H9 (cell line): ENCODE results near the gene TMEM59L. TPM values are rescaled to one million over a fixed set of nuclear protein-coding genes. Genes with fewer than 3 reads are reported as not detected.

Experiments
- DNase-seq: peaks from one replicate; pipeline ENCODE4 v3.0.0-alpha.2; 2017
- H2AFZ ChIP-seq: one replicate; pipeline ENCODE4 v1.6.1; 2013; ENCODE audit warnings: mild to moderate bottlenecking, low read length, control low read depth, moderate library complexity
- H2AK5ac ChIP-seq: 2 replicates; pipeline ENCODE4 v1.6.1; 2013; ENCODE audit warnings: low read length, control low read depth, mixed read lengths; ENCODE audit not compliant: insufficient read length
- H2BK120ac ChIP-seq: one replicate; pipeline ENCODE4 v1.6.1; 2013; ENCODE audit warnings: low read depth, mild to moderate bottlenecking, low read length, control low read depth, inconsistent platforms; ENCODE audit not compliant: poor library complexity, severe bottlenecking
- H2BK12ac ChIP-seq: 2 replicates; pipeline ENCODE4 v1.6.1; 2013; ENCODE audit warnings: low read length, control low read depth, mixed read lengths, low read depth; ENCODE audit not compliant: insufficient read length
- H2BK15ac ChIP-seq: 2 replicates; pipeline ENCODE4 v1.6.1; 2013; ENCODE audit warnings: low read depth, low read length, control low read depth
- H2BK20ac ChIP-seq: one replicate; pipeline ENCODE4 v1.6.1; 2013; ENCODE audit warnings: low read depth, mild to moderate bottlenecking, low read length, control low read depth, inconsistent platforms; ENCODE audit not compliant: poor library complexity, severe bottlenecking
- H2BK5ac ChIP-seq: 2 replicates; pipeline ENCODE4 v1.6.1; 2013; ENCODE audit warnings: low read length, control low read depth, mixed read lengths; ENCODE audit not compliant: insufficient read length
- H3K14ac ChIP-seq: 2 replicates; pipeline ENCODE4 v1.6.1; 2013; ENCODE audit warnings: low read length, control low read depth; ENCODE audit not compliant: insufficient read depth
- H3K18ac ChIP-seq: 2 replicates; pipeline ENCODE4 v1.6.1; 2013; ENCODE audit warnings: low read depth, mild to moderate bottlenecking, mixed read lengths, low read length, control low read depth; ENCODE audit not compliant: insufficient read length
- H3K23ac ChIP-seq: 2 replicates; pipeline ENCODE4 v1.6.1; 2013; ENCODE audit warnings: low read length, control low read depth, mixed read lengths, low read depth; ENCODE audit not compliant: insufficient read length
- H3K23me2 ChIP-seq: 2 replicates; pipeline ENCODE4 v1.6.1; 2013; ENCODE audit warnings: low read depth, mild to moderate bottlenecking, mixed read lengths, low read length, control low read depth; ENCODE audit not compliant: insufficient read length, poor library complexity, severe bottlenecking
- H3K27ac ChIP-seq: 2 replicates; pipeline ENCODE4 v1.5.1; 2013; ENCODE audit warnings: low read length, control low read depth, mixed read lengths, low read depth; ENCODE audit not compliant: insufficient read length
- H3K27me3 ChIP-seq: 2 replicates; pipeline ENCODE4 v1.6.1; 2013; ENCODE audit warnings: low read length, control low read depth, inconsistent platforms; ENCODE audit not compliant: insufficient read depth
- H3K4ac ChIP-seq: 2 replicates; pipeline ENCODE4 v1.6.1; 2013; ENCODE audit warnings: low read depth, mild to moderate bottlenecking, control low read depth, inconsistent platforms, low read length, moderate library complexity
- H3K4me1 ChIP-seq: 2 replicates; pipeline ENCODE4 v1.6.1; 2013; ENCODE audit warnings: low read length, control low read depth, inconsistent platforms; ENCODE audit not compliant: insufficient read depth
- H3K4me2 ChIP-seq: 2 replicates; pipeline ENCODE4 v1.6.1; 2013; ENCODE audit warnings: low read length, control low read depth, mixed read lengths; ENCODE audit not compliant: insufficient read length, insufficient read depth
- H3K56ac ChIP-seq: 2 replicates; pipeline ENCODE4 v1.6.1; 2013; ENCODE audit warnings: low read depth, mild to moderate bottlenecking, mixed read lengths, low read length, control low read depth; ENCODE audit not compliant: insufficient read length
- H3K79me1 ChIP-seq: 2 replicates; pipeline ENCODE4 v1.6.1; 2013; ENCODE audit warnings: low read depth, mild to moderate bottlenecking, moderate library complexity, low read length, control low read depth, inconsistent platforms; ENCODE audit not compliant: insufficient read depth, poor library complexity, severe bottlenecking
- H3K79me2 ChIP-seq: 2 replicates; pipeline ENCODE4 v1.6.1; 2013; ENCODE audit warnings: low read length, control low read depth, inconsistent platforms; ENCODE audit not compliant: insufficient read depth
- H3K9ac ChIP-seq: 2 replicates; pipeline ENCODE4 v1.6.1; 2013; ENCODE audit warnings: low read length, control low read depth, mixed read lengths; ENCODE audit not compliant: insufficient read length; ENCODE audit errors: extremely low read depth
- H3K9me3 ChIP-seq: one replicate; pipeline ENCODE4 v1.6.1; 2013; ENCODE audit warnings: low read depth, low read length, inconsistent platforms; ENCODE audit not compliant: control insufficient read depth
- H3T11ph ChIP-seq: one replicate; pipeline ENCODE4 v1.6.1; 2013; ENCODE audit warnings: mild to moderate bottlenecking, low read length, control low read depth, inconsistent platforms
- H4K20me1 ChIP-seq: one replicate; pipeline ENCODE4 v1.6.1; 2013; ENCODE audit not compliant: control insufficient read depth, insufficient read length, insufficient read depth
- H4K5ac ChIP-seq: 2 replicates; pipeline ENCODE4 v1.6.1; 2013; ENCODE audit warnings: low read depth, mild to moderate bottlenecking, mixed read lengths, low read length, control low read depth; ENCODE audit not compliant: insufficient read length
- H4K8ac ChIP-seq: replicated peaks from 2 replicates; pipeline ENCODE4 v1.6.1; 2013; ENCODE audit warnings: low read length, control low read depth, mixed read lengths, low read depth; ENCODE audit not compliant: insufficient read length
- H4K91ac ChIP-seq: 2 replicates; pipeline ENCODE4 v1.6.1; 2013; ENCODE audit warnings: low read depth, mild to moderate bottlenecking, moderate library complexity, mixed read lengths, low read length, control low read depth; ENCODE audit not compliant: insufficient read length
- H3K27ac Mint-ChIP-seq, 3 experiments: 2 replicates in 2 of 3; 3 replicates in 1 of 3; pipeline ENCODE4 v1.8.0; 2020 to 2021; ENCODE audit warnings: mixed read lengths in 3 of 3, mild to moderate bottlenecking in 1 of 3, moderate library complexity in 1 of 3
- H3K27me3 Mint-ChIP-seq: 2 replicates; pipeline ENCODE4 v1.8.0; 2021; ENCODE audit warnings: low read depth, mild to moderate bottlenecking, moderate library complexity, mixed read lengths
- H3K36me3 Mint-ChIP-seq, 3 experiments: 2 replicates in 2 of 3; 3 replicates in 1 of 3; pipeline ENCODE4 v1.8.0; 2020 to 2021; ENCODE audit warnings: low read depth in 3 of 3, mixed read lengths in 3 of 3; ENCODE audit not compliant: insufficient read depth in 1 of 3
- H3K4me1 Mint-ChIP-seq, 2 experiments: 2 replicates each; pipeline ENCODE4 v1.8.0; 2020; ENCODE audit warnings: mixed read lengths in 2 of 2
- H3K4me3 Mint-ChIP-seq, 2 experiments: 2 replicates in 1 of 2; 3 replicates in 1 of 2; pipeline ENCODE4 v1.8.0; 2020 to 2021; ENCODE audit warnings: mild to moderate bottlenecking in 2 of 2, mixed read lengths in 2 of 2, moderate library complexity in 1 of 2
- H3K9me3 Mint-ChIP-seq, 2 experiments: 2 replicates in 1 of 2; 3 replicates in 1 of 2; pipeline ENCODE4 v1.8.0; 2020; ENCODE audit warnings: mild to moderate bottlenecking in 2 of 2, mixed read lengths in 2 of 2, moderate library complexity in 1 of 2
- WGBS: extraction: QIAGEN DNeasy Blood & Tissue Kit; methylation state at CpG from one replicate; pipeline ENCODE4 v1.1.7; 2013; ENCODE audit warnings: missing lambda C conversion rate, low lambda C conversion rate, mixed read lengths; ENCODE audit not compliant: insufficient read length; ENCODE audit errors: extremely low coverage; 5-methylcytosine and 5-hydroxymethylcytosine counted together
- total RNA-seq: library from RNA; stranded (reverse); gene quantifications from 2 replicates; pipeline ENCODE4 v1.2.1, GENCODE V29; 2021
- TF ChIP-seq, protein P1 (sequence below): fragments of 200-600 bp; sonication (generic); conservative IDR thresholded peaks from 3 replicates; pipeline ENCODE4 v1.8.0; 2021; ENCODE audit warnings: antibody characterized with exemption, mild to moderate bottlenecking

Gene TMEM59L
- total RNA-seq, 1 experiment from 2014 or later, result 12.0 TPM

DNA sequence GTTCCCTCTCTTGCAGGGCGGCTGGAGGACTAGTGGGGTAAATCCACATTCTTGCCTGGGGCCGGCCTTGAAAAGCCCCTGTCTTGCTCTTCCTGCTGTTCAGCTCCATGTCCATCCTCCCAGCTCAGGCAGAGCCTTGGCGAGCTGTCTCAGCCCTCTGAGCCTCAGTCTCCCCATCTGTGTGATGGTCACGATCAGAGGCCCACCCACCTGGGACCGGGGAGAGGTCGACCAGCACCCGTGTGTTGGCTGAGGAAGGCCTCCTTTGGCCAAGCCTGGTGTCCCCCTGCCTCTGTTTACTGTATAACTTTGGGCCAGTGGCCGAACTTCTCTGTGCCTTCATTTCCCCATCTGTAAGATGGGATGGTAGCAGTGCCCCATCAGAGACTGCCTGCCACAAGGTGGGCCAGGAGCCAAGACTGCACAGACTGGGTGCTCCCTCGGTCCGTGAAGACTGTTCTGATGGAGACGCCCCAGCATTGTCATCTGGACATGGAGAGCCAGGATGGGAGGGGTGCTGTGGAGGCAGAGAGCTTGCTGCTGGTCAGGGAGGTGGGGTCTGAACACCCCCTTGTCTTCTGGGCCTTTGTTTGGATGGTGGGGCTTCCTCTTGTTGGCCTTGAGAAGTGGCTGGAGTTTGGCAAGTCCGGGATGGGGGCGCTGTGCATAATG, 42.6 kb downstream of the TMEM59L start:
- no peak overlapping the region for H2BK15ac ChIP-seq
- no peak overlapping the region for H4K91ac ChIP-seq
- Mint-ChIP-seq H3K27ac (peak overlapping the region in 1 of 3 experiments; percentile 17; a peak in 1 of 7 replicates), H3K36me3 (peaks cover 0 to 2% (median 2%) of the 10 kb centered on the region in 3 experiments; a peak in 2 of 7 replicates), H3K27me3 (peaks cover 4% of the 10 kb centered on the region), H3K9me3 (no peaks in the 10 kb centered on the region; a peak in 1 of 5 replicates), H3K4me1 (peaks cover 32 to 40% of the 10 kb centered on the region in 2 experiments), H3K4me3 (no peak overlapping the region)
- H3K4me1 ChIP-seq, result no peaks in the 10 kb centered on the region; the same call in 1 of the 2 replicates
- no CpG with 5 or more reads among the region's 13 CpGs for WGBS
- no peak overlapping the region for H2AK5ac ChIP-seq
- H4K20me1 ChIP-seq, result no peaks in the 10 kb centered on the region
- H2BK20ac ChIP-seq, result no peak overlapping the region
- TF ChIP-seq, protein P1, sequence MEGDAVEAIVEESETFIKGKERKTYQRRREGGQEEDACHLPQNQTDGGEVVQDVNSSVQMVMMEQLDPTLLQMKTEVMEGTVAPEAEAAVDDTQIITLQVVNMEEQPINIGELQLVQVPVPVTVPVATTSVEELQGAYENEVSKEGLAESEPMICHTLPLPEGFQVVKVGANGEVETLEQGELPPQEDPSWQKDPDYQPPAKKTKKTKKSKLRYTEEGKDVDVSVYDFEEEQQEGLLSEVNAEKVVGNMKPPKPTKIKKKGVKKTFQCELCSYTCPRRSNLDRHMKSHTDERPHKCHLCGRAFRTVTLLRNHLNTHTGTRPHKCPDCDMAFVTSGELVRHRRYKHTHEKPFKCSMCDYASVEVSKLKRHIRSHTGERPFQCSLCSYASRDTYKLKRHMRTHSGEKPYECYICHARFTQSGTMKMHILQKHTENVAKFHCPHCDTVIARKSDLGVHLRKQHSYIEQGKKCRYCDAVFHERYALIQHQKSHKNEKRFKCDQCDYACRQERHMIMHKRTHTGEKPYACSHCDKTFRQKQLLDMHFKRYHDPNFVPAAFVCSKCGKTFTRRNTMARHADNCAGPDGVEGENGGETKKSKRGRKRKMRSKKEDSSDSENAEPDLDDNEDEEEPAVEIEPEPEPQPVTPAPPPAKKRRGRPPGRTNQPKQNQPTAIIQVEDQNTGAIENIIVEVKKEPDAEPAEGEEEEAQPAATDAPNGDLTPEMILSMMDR, result no peak
- DNase-seq, result no peak
- no peak overlapping the region for H3K4ac ChIP-seq
- H2BK12ac ChIP-seq, result no peak overlapping the region
- H3T11ph ChIP-seq, result no peak overlapping the region
- no peaks in the 10 kb centered on the region for H3K79me1 ChIP-seq
- H4K5ac ChIP-seq, result no peak overlapping the region
- no peak overlapping the region for H2AFZ ChIP-seq
- H3K27ac ChIP-seq, result no peak overlapping the region
- H3K9ac ChIP-seq, result no peak overlapping the region
- no peak overlapping the region for H4K8ac ChIP-seq
- no peaks in the 10 kb centered on the region for H3K27me3 ChIP-seq
- no peak overlapping the region for H3K23ac ChIP-seq
- no peaks in the 10 kb centered on the region for H3K9me3 ChIP-seq
- no peak overlapping the region for H3K14ac ChIP-seq
- H2BK120ac ChIP-seq, result no peak overlapping the region
- no peak overlapping the region for H2BK5ac ChIP-seq
- no peak overlapping the region for H3K18ac ChIP-seq
- no peaks in the 10 kb centered on the region for H3K23me2 ChIP-seq
- no peaks in the 10 kb centered on the region for H3K79me2 ChIP-seq
- H3K56ac ChIP-seq, result no peak overlapping the region
- H3K4me2 ChIP-seq, result no peak overlapping the region
